ENCODE data around the gene NKX2-2. TPM values are rescaled to one million over a fixed set of nuclear protein-coding genes. Genes with fewer than 3 reads are reported as not detected.
"Not testable (repeated sequence)": the region's sequence is repeated elsewhere in the genome, so short reads cannot be mapped to it uniquely, and the experiment has no call there.

The NKX2-2 gene
- total RNA-seq, 4 donors from 2014 or later = not detected

DNA sequence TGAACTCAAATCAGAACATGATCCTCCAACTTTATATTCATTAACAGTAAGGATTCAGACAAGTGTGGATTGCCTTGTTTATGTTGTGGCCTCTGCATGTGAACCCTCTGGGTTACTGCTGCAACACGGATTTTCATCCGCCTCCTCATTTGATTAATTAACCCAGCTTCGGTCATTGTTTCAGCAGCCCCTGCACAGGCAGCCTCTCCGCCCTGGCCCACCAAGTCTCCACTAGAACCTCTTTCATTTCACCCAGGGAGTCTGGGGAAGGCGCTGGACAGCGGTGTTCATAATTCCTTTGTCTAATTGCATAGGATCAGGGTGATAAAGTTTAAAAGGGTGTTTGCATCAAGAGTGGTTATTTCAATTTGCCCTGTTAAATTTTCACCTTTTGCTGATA lies 15.7 kb downstream of the NKX2-2 start:
- no peak for DNase-seq (ENCODE audit: low spot score in 2 of 2)
- no peak overlapping the region for H3K4me3 ChIP-seq (ENCODE audit: low read depth, poor library complexity, severe bottlenecking)
- WGBS, 2 donors = 67 to 70% methylated on average over 6 of the region's 6 CpGs
- no peak for TF ChIP-seq CTCF (IDR thresholded peaks at IDR 0.05)
- no peak for TF ChIP-seq POLR2A (IDR thresholded peaks at IDR 0.05)
- intact Hi-C loops (cut with DNase I; ENCODE audit: low total_unique reads) = no loop called here

- no peak for DNase-seq (ENCODE audit: low spot score in 2 of 2)
- WGBS, 2 donors = 84 to 87% methylated on average over 5 of the region's 5 CpGs
- no peak for TF ChIP-seq CTCF (IDR thresholded peaks at IDR 0.05)
- TF ChIP-seq POLR2A (IDR thresholded peaks at IDR 0.05) = no peak
- intact Hi-C loops (cut with DNase I; ENCODE audit: low total_unique reads) = no loop called here
- H3K4me3 ChIP-seq (ENCODE audit: low read depth, poor library complexity, severe bottlenecking) = no peak overlapping the region
These were observed 17.4 kb downstream of the NKX2-2 start for GRCh38 chr20:21496452-21496851.

GRCh38 chr20:21493049-21493448 lies 20.8 kb downstream of the NKX2-2 start:
- TF ChIP-seq CTCF (IDR thresholded peaks at IDR 0.05) (no peak), POLR2A (IDR thresholded peaks at IDR 0.05) (no peak)
- H3K4me3 ChIP-seq (ENCODE audit: low read depth, poor library complexity, severe bottlenecking) = no peak overlapping the region
- no peak for DNase-seq (ENCODE audit: low spot score in 2 of 2)
- intact Hi-C loops (cut with DNase I; ENCODE audit: low total_unique reads) = no loop called here
- WGBS, 2 donors = 86 to 87% methylated on average over 6 of the region's 6 CpGs

DNA sequence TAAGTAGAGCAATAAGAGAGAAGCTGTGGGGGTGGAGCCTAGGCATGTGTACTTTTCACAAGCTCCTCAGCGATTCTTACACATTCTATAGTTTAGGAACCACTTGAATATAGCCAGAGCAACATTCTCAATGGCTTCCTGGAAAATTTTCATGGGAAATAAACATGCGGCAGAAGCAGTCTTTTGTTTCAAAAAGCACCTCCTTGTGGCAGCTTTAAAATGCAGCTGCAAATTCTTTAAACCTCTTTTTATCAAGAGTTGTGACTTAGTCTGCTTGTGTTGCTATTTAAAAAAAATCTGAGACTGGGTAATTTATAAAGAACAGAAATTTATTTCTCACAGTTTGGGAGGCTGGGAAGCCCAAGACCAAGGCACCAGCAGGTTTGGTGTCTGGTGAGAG lies 23.8 kb downstream of the NKX2-2 start:
- no peak overlapping the region for H3K4me3 ChIP-seq (ENCODE audit: low read depth, poor library complexity, severe bottlenecking)
- intact Hi-C loops (cut with DNase I; ENCODE audit: low total_unique reads) = loop anchor here (1.0 kb wide), 1 partner anchor 37 kb away; no protein-coding TSS in a partner anchor
- WGBS, 2 donors = 32 to 38% methylated on average over 2 of the region's 2 CpGs
- TF ChIP-seq CTCF (IDR thresholded peaks at IDR 0.05) (no peak), POLR2A (IDR thresholded peaks at IDR 0.05) (no peak)
- DNase-seq (ENCODE audit: low spot score in 2 of 2) = no peak

DNA sequence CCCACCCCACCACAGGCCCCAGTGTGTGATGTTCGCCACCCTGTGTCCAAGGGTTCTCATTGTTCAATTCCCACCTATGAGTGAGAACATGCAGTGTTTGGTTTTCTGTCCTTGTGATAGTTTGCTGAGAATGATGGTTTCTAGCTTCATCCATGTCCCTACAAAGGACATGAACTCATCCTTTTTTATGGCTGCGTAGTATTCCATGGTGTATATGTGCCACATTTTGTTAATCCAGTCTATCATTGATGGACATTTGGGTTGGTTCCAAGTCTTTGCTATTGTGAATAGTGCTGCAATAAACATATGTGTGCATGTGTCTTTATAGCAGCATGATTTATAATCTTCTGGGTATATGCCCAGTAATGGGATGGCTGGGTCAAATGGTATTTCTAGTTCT lies 33.7 kb downstream of the NKX2-2 start:
- intact Hi-C loops (cut with DNase I; ENCODE audit: low total_unique reads); H3K4me3 ChIP-seq (ENCODE audit: low read depth, poor library complexity, severe bottlenecking); DNase-seq (ENCODE audit: low spot score in 2 of 2): not testable (repeated sequence)
- WGBS, 2 donors = 76 to 98% methylated on average over 2 of the region's 2 CpGs

DNA sequence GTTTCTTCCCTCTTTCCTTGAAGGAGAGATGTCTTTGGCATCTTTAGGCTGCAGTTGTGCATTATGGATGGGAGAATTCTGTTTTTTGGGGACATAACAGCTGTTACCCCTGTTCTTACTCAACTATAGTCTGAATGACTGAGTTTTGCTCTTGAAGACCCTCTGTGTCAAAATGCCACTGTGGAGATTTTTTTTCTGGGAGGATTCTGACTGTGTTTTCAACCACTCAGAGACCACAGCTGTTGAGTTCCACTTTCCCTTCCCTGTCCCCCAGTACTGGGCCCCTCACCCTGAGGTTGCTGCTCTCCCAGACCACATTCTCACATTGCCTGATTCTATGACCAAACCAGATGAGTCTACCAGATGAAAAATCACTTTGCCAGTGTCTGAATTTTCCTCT lies 48.1 kb downstream of the NKX2-2 start:
- intact Hi-C loops (cut with DNase I; ENCODE audit: low total_unique reads) = no loop called here

More for the DNA sequence above, 48.1 kb downstream of the NKX2-2 start:
- no peak overlapping the region for H3K4me3 ChIP-seq (ENCODE audit: low read depth, poor library complexity, severe bottlenecking)
- TF ChIP-seq CTCF (IDR thresholded peaks at IDR 0.05) (no peak), POLR2A (IDR thresholded peaks at IDR 0.05) (no peak)
- DNase-seq (ENCODE audit: low spot score in 2 of 2) = no peak

All from lower leg skin (tissue), 4 donors.